Kidney epithelial cell (primary cell): Measurements from ENCODE around the gene ZFAND6. TPM values are rescaled to one million over a fixed set of nuclear protein-coding genes. Genes with fewer than 3 reads are reported as not detected.
"Not testable (repeated sequence)": the region's sequence is repeated elsewhere in the genome, so short reads cannot be mapped to it uniquely, and the experiment has no call there.

Experiments
- DNase-seq: peaks from one replicate; pipeline ENCODE4 v3.0.0-alpha.2; 2010; ENCODE audit warnings: low read depth
- H3K27me3 ChIP-seq: 2 replicates; pipeline ENCODE4 v1.6.0; 2011; ENCODE audit warnings: low read length; ENCODE audit not compliant: control insufficient read depth, insufficient read depth
- H3K36me3 ChIP-seq: 2 replicates; pipeline ENCODE4 v1.5.1; 2011; ENCODE audit warnings: low read length; ENCODE audit not compliant: control insufficient read depth, insufficient read depth
- H3K4me3 ChIP-seq: 2 replicates; pipeline ENCODE4 v1.5.1; 2011; ENCODE audit warnings: low read depth, mild to moderate bottlenecking, control low read depth, low read length
- CTCF ChIP-seq: IDR thresholded peaks from 2 replicates; pipeline ENCODE4 v1.5.1; 2011; ENCODE audit warnings: mild to moderate bottlenecking, moderate library complexity, low read length, control low read depth, inconsistent platforms; ENCODE audit not compliant: insufficient read depth, poor library complexity, severe bottlenecking
- total RNA-seq: library from RNA; depleted of rRNA; stranded (reverse); fragments of >200 nt; gene quantifications from 2 replicates; pipeline ENCODE4 v1.2.3, GENCODE V29; 2015

Gene ZFAND6
- total RNA-seq, 1 donor from 2014 or later = 114 TPM

- no peak for TF ChIP-seq CTCF
- H3K4me3 ChIP-seq = no peak overlapping the region
- H3K36me3 ChIP-seq = no peaks in the 10 kb centered on the region
- DNase-seq = no peak
- H3K27me3 ChIP-seq = no peaks in the 10 kb centered on the region
Measured at GRCh38 chr15:80015156-80015555, 44.3 kb upstream of the ZFAND6 start.

GRCh38 chr15:80016506-80016905 is 43.0 kb upstream of the ZFAND6 start:
- H3K27me3 ChIP-seq, H3K36me3 ChIP-seq, DNase-seq, H3K4me3 ChIP-seq: not testable (repeated sequence)

- H3K27me3 ChIP-seq, H3K36me3 ChIP-seq, H3K4me3 ChIP-seq, DNase-seq: not testable (repeated sequence)
Measured at GRCh38 chr15:80017139-80017538, 42.3 kb upstream of the ZFAND6 start.

GRCh38 chr15:80019168-80019745 is 40.2 kb upstream of the ZFAND6 start:
- no peak for TF ChIP-seq CTCF
- H3K36me3 ChIP-seq = no peaks in the 10 kb centered on the region
- H3K4me3 ChIP-seq = no peak overlapping the region
- H3K27me3 ChIP-seq = no peaks in the 10 kb centered on the region
- no peak for DNase-seq

- not testable (repeated sequence) for H3K27me3 ChIP-seq, H3K4me3 ChIP-seq, H3K36me3 ChIP-seq, DNase-seq
Measured at GRCh38 chr15:80020149-80020548, 39.3 kb upstream of the ZFAND6 start.

GRCh38 chr15:80020731-80021130 is 38.7 kb upstream of the ZFAND6 start:
- TF ChIP-seq CTCF = no peak
- no peak for DNase-seq
- no peaks in the 10 kb centered on the region for H3K36me3 ChIP-seq
- H3K4me3 ChIP-seq = no peak overlapping the region
- H3K27me3 ChIP-seq = no peaks in the 10 kb centered on the region

GRCh38 chr15:80026310-80026709 is 33.2 kb upstream of the ZFAND6 start:
- H3K36me3 ChIP-seq = no peaks in the 10 kb centered on the region
- no peaks in the 10 kb centered on the region for H3K27me3 ChIP-seq
- no peak for DNase-seq
- H3K4me3 ChIP-seq = no peak overlapping the region
- TF ChIP-seq CTCF = no peak

GRCh38 chr15:80026754-80027153 is 32.7 kb upstream of the ZFAND6 start:
- DNase-seq = no peak
- Histone ChIP-seq H3K4me3 (no peak overlapping the region), H3K27me3 (no peaks in the 10 kb centered on the region), H3K36me3 (no peaks in the 10 kb centered on the region)
- TF ChIP-seq CTCF = no peak
